ENCODE results near the gene TFEB. TPM values are rescaled to one million over a fixed set of nuclear protein-coding genes. Genes with fewer than 3 reads are reported as not detected.

Gene TFEB
- total RNA-seq, 1 donor from 2014 or later = 6.2 TPM

DNA sequence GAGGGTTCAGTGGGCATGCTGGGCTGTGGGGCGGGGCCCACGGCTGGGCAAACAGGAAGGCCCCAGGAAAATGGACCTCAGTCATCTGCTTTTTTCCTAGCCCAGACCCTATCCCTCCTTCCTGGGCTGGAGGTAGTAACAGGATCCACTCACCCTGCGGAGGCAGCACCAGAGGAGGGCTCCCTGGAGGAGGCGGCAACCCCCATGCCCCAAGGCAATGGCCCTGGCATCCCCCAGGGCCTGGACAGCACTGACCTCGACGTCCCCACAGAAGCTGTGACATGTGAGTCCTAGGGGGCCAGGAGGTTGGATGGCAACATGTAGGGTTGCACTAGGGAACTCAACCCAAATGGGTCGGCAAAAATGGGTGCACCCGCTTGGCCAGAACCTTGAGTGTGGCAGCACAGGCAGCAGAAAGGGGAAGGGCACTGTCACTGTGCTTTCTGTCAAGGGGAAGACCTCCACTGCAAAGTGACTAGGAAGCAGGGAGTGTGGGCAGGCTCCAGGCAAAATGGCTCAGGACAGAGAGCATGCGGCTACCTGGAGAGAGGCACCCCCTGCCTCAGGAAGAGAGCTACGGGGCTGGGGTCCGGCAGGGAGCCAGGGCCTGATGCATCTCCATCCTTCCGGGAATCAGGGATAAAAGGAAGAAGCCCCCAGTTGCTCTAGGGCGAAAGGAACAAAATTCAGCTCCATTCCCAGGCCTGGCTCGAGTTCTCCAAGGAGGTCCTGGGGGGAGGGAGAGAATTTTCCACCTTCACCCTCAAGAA, 89.2 kb downstream of the TFEB start:
- no peak for DNase-seq (ENCODE audit: extremely low spot score, unreplicated experiment)
- Mint-ChIP-seq H3K27ac (peak overlapping the region; percentile 73), H3K9me3 (no peaks in the 10 kb centered on the region), H3K27me3 (peaks cover 2% of the 10 kb centered on the region), H3K4me3 (no peak overlapping the region), H3K36me3 (peaks cover 17% of the 10 kb centered on the region), H3K4me1 (ENCODE audit: unreplicated experiment) (peaks cover 43% of the 10 kb centered on the region)
- TF ChIP-seq, protein P1, sequence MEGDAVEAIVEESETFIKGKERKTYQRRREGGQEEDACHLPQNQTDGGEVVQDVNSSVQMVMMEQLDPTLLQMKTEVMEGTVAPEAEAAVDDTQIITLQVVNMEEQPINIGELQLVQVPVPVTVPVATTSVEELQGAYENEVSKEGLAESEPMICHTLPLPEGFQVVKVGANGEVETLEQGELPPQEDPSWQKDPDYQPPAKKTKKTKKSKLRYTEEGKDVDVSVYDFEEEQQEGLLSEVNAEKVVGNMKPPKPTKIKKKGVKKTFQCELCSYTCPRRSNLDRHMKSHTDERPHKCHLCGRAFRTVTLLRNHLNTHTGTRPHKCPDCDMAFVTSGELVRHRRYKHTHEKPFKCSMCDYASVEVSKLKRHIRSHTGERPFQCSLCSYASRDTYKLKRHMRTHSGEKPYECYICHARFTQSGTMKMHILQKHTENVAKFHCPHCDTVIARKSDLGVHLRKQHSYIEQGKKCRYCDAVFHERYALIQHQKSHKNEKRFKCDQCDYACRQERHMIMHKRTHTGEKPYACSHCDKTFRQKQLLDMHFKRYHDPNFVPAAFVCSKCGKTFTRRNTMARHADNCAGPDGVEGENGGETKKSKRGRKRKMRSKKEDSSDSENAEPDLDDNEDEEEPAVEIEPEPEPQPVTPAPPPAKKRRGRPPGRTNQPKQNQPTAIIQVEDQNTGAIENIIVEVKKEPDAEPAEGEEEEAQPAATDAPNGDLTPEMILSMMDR (conservative IDR thresholded peaks at IDR 0.05) = no peak

DNA sequence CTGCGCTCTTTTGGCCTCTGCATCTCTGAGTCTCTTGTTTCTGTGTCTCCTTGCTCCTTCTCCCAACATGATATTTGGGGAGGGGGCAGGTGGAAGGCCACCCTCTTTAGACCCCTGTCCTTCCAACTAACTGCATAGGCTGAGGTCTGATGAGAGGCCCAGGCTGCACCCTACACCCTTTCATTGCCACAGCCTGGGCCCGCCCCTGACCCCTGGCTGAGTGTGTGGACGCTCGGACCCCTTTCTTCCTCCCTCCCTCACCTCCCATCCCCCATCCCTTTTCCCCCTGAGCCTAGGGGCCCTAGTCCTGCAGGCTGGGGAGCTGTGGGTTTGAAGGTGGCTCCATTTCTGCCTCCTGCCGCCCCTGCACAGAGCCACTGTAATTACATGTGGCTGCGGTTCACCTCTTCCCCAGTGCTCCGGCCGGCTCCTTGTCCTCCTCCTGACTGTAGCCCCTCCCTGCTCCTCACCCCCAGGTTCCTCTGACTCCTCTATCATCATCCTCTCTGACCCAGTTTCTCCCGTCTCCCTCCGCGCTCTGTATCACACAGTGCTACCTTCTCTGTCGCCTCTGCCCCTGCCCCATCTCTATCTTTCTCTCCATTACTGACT, 90.3 kb downstream of the TFEB start:
- H3K27ac Mint-ChIP-seq = peak overlapping the region; percentile 73
- TF ChIP-seq, protein P1 (conservative IDR thresholded peaks at IDR 0.05) = no peak
- H3K27me3 Mint-ChIP-seq = peaks cover 7% of the 10 kb centered on the region
- peak overlapping the region; percentile 80 for H3K4me3 Mint-ChIP-seq
- H3K9me3 Mint-ChIP-seq = no peaks in the 10 kb centered on the region
- peaks cover 49% of the 10 kb centered on the region for H3K4me1 Mint-ChIP-seq (ENCODE audit: unreplicated experiment)
- DNase-seq (ENCODE audit: extremely low spot score, unreplicated experiment) = no peak
- H3K36me3 Mint-ChIP-seq = peaks cover 19% of the 10 kb centered on the region

DNA sequence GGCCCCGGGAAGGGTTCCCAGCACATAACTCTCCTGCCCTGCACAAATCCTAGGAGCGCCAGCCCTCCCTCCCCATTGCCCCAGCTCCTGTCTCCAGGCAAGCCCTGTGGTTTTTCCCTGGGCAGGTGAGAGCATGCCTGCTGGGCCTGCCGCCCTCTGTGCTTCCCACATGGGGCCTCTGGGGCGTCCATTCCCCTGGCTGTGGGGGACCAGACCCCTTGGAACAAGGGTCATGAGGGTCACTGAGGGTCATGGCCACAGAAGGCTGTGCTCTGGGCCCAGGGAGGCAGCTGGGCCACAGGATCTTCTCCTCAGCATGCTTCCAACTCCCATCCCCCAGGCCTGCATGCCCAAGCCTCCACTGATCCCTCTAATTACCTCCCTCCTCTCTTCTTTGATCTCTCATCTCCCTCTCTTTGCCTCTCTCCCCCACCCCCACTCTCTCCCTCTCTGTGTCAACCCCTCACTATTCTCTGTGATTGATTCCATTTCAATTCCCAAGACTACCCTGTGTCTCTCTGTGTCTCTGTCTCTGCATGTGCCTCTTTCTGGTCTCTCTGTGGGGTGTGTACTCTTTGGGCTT, 91.0 kb downstream of the TFEB start:
- peaks cover 53% of the 10 kb centered on the region for H3K4me1 Mint-ChIP-seq (ENCODE audit: unreplicated experiment)
- TF ChIP-seq, protein P1 (conservative IDR thresholded peaks at IDR 0.05) = no peak
- H3K27me3 Mint-ChIP-seq = peaks cover 14% of the 10 kb centered on the region
- peaks cover 19% of the 10 kb centered on the region for H3K36me3 Mint-ChIP-seq
- H3K4me3 Mint-ChIP-seq = peak overlapping the region; percentile 74
- no peak for DNase-seq (ENCODE audit: extremely low spot score, unreplicated experiment)
- no peaks in the 10 kb centered on the region for H3K9me3 Mint-ChIP-seq
- H3K27ac Mint-ChIP-seq = no peak overlapping the region

DNA sequence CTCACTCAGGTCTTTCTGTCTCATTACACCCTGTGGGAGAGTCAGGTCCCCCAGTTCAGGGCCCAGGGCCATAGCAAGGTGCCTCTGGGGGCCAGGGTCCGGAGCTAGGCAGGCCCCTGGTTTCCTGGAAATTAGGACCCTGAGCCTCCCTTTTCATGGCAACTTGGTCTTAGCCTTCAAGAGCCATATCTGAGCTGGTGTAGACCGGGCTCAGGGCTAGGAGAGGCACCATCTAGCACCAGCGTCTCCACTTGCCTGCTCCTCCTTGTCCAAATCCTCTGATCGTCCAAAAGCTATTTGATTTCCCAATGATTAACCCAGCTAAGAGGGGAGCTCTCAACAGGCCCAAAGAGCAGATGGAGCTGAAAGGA, 91.5 kb downstream of the TFEB start:
- H3K27ac Mint-ChIP-seq = no peak overlapping the region
- peaks cover 19% of the 10 kb centered on the region for H3K27me3 Mint-ChIP-seq
- no peaks in the 10 kb centered on the region for H3K9me3 Mint-ChIP-seq
- no peak for DNase-seq (ENCODE audit: extremely low spot score, unreplicated experiment)
- H3K4me1 Mint-ChIP-seq (ENCODE audit: unreplicated experiment) = peaks cover 55% of the 10 kb centered on the region
- peak overlapping the region; percentile 74 for H3K4me3 Mint-ChIP-seq
- TF ChIP-seq, protein P1 (conservative IDR thresholded peaks at IDR 0.05) = no peak
- peaks cover 19% of the 10 kb centered on the region for H3K36me3 Mint-ChIP-seq

DNA sequence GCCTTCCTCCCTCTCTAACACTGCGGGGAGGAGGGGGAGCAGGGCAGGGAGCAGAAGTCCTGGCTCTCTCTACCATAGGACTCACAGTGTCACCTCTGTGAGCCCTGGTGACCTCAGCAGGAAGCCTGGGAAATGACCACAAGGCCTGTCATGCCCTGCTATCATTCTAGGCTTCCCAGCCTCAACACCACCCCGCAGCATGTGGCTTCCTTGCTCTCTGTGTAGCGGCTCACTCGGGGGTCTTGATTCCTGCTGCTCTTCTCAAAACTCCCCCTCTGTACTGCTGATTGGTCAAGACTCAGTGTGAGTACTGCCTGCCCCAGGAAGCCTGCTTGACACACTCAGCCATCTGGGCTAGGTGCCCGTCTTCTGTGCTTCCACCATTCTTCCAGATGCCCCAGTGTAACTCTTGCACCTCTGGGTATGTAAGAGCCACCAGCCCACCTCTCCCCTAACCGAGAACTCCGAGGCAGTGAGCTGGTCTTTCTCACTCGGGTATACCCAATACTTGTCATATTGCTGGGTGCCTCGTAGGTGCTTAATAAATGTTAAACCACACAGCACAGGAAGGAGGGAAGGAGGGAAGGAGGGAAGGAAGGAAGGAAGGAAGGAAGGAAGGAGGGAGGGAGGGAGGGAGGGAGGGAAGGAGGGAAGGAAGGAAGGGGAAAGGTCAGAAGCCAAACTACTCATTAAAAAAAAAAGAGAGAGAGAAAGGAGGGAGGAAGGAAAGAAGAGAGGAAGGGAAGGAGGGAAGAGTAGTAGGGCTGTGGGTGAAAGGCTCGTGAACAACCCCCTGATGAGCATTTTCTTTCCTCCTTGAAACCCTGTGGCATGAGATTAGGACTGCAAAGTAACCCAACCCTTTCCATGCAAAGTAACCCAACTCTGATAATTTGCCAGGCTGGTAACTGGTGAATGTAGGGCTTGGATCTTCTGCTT, 92.2 kb downstream of the TFEB start:
- Mint-ChIP-seq H3K9me3 (no peaks in the 10 kb centered on the region), H3K27me3 (peaks cover 20% of the 10 kb centered on the region), H3K4me3 (peak overlapping the region; percentile 74), H3K36me3 (peaks cover 18% of the 10 kb centered on the region), H3K4me1 (ENCODE audit: unreplicated experiment) (peaks cover 51% of the 10 kb centered on the region), H3K27ac (no peak overlapping the region)
- DNase-seq (ENCODE audit: extremely low spot score, unreplicated experiment) = no peak
- TF ChIP-seq, protein P1 (conservative IDR thresholded peaks at IDR 0.05) = no peak

All from type B pancreatic cell (in vitro differentiated cells).